ENCODE measurements around the gene ATG2B. TPM values are rescaled to one million over a fixed set of nuclear protein-coding genes. Genes with fewer than 3 reads are reported as not detected.

The ATG2B gene
- total and polyA plus RNA-seq, 4 experiments from 2014 or later, result 1.0 to 37.8 (median 15.8) TPM

GRCh38 chr14:96261772-96262655, 101.1 kb downstream of the ATG2B start:
- Mint-ChIP-seq H3K27ac (peak overlapping the region in 1 of 7 donors; percentile 46), H3K36me3 (no peaks in the 10 kb centered on the region), H3K27me3 (peaks cover 7 to 12% of the 10 kb centered on the region in 2 donors), H3K4me3 (no peak overlapping the region), H3K9me3 (peaks cover 0 to 1% (median 0%) of the 10 kb centered on the region in 8 donors), H3K4me1 (no peaks in the 10 kb centered on the region)
- ChIA-PET POLR2A (ENCODE audit: partially characterized antibody) (no interaction called here), CTCF (ENCODE audit: partially characterized antibody) (no interaction called here)
- H3K27me3 ChIP-seq (ENCODE audit: insufficient read depth, low read length), result no peaks in the 10 kb centered on the region
- H3K4me1 ChIP-seq (ENCODE audit: insufficient read depth, low read length), result no peaks in the 10 kb centered on the region
- intact Hi-C loops (cut with micrococcal nuclease), result no loop called here
- no peak for DNase-seq
- no peaks in the 10 kb centered on the region for H3K36me3 ChIP-seq (ENCODE audit: insufficient read depth, low read length)
- H3K27ac ChIP-seq (ENCODE audit: low read depth, low read length), result no peak overlapping the region
- no peaks in the 10 kb centered on the region for H3K9me3 ChIP-seq (ENCODE audit: control insufficient read depth in 1 of 2, low read length in 2 of 2)
- H3K4me3 ChIP-seq (ENCODE audit: low read length in 2 of 2), result no peak overlapping the region

GRCh38 chr14:96261053-96261452, 102.1 kb downstream of the ATG2B start:
- CTCF ChIA-PET (ENCODE audit: partially characterized antibody), result no interaction called here
- Mint-ChIP-seq H3K4me1 (no peaks in the 10 kb centered on the region), H3K27ac (no peak overlapping the region), H3K36me3 (no peaks in the 10 kb centered on the region), H3K27me3 (peaks cover 7 to 14% of the 10 kb centered on the region in 2 donors), H3K4me3 (no peak overlapping the region), H3K9me3 (peaks cover 0 to 1% (median 0%) of the 10 kb centered on the region in 8 donors)
- DNase-seq, result no peak
- intact Hi-C loops (cut with micrococcal nuclease), result no loop called here
- no peak overlapping the region for H3K4me3 ChIP-seq (ENCODE audit: low read length in 2 of 2)
- no peaks in the 10 kb centered on the region for H3K36me3 ChIP-seq (ENCODE audit: insufficient read depth, low read length)
- no peaks in the 10 kb centered on the region for H3K9me3 ChIP-seq (ENCODE audit: control insufficient read depth in 1 of 2, low read length in 2 of 2)
- H3K27me3 ChIP-seq (ENCODE audit: insufficient read depth, low read length), result no peaks in the 10 kb centered on the region
- no peak overlapping the region for H3K27ac ChIP-seq (ENCODE audit: low read depth, low read length)
- H3K4me1 ChIP-seq (ENCODE audit: insufficient read depth, low read length), result no peaks in the 10 kb centered on the region
- POLR2A ChIA-PET (ENCODE audit: partially characterized antibody), result no interaction called here

GRCh38 chr14:96260341-96260821, 102.8 kb downstream of the ATG2B start:
- no peaks in the 10 kb centered on the region for H3K4me1 Mint-ChIP-seq
- H3K9me3 ChIP-seq (ENCODE audit: control insufficient read depth in 1 of 2, low read length in 2 of 2), result no peaks in the 10 kb centered on the region
- H3K27me3 Mint-ChIP-seq, result peaks cover 7 to 14% of the 10 kb centered on the region in 2 donors
- no peak overlapping the region for H3K4me3 Mint-ChIP-seq
- POLR2A ChIA-PET (ENCODE audit: partially characterized antibody), result no interaction called here
- H3K9me3 Mint-ChIP-seq, result no peaks in the 10 kb centered on the region
- H3K27ac ChIP-seq (ENCODE audit: low read depth, low read length), result no peak overlapping the region
- no peak for DNase-seq
- H3K4me1 ChIP-seq (ENCODE audit: insufficient read depth, low read length), result no peaks in the 10 kb centered on the region
- H3K36me3 ChIP-seq (ENCODE audit: insufficient read depth, low read length), result no peaks in the 10 kb centered on the region
- CTCF ChIA-PET (ENCODE audit: partially characterized antibody), result interaction anchor here (0.9 kb wide), 1 partner anchor 14 kb away, joined by 3 read pairs; no protein-coding TSS in a partner anchor
- H3K27me3 ChIP-seq (ENCODE audit: insufficient read depth, low read length), result no peaks in the 10 kb centered on the region
- intact Hi-C loops (cut with micrococcal nuclease), result no loop called here
- no peak overlapping the region for H3K4me3 ChIP-seq (ENCODE audit: low read length in 2 of 2)
- H3K36me3 Mint-ChIP-seq, result no peaks in the 10 kb centered on the region
- no peak overlapping the region for H3K27ac Mint-ChIP-seq

GRCh38 chr14:96257900-96258299, 105.2 kb downstream of the ATG2B start:
- DNase-seq, result no peak
- peaks cover 3% of the 10 kb centered on the region for H3K27me3 ChIP-seq (ENCODE audit: insufficient read depth, low read length)
- H3K9me3 ChIP-seq (ENCODE audit: control insufficient read depth in 1 of 2, low read length in 2 of 2), result no peaks in the 10 kb centered on the region
- Mint-ChIP-seq H3K27me3 (peaks cover 20 to 31% of the 10 kb centered on the region in 2 donors), H3K36me3 (no peaks in the 10 kb centered on the region), H3K27ac (no peak overlapping the region), H3K9me3 (no peaks in the 10 kb centered on the region), H3K4me1 (no peaks in the 10 kb centered on the region), H3K4me3 (no peak overlapping the region)
- no peak overlapping the region for H3K4me3 ChIP-seq (ENCODE audit: low read length in 2 of 2)
- POLR2A ChIA-PET (ENCODE audit: partially characterized antibody), result no interaction called here
- CTCF ChIA-PET (ENCODE audit: partially characterized antibody), result no interaction called here
- no peak overlapping the region for H3K27ac ChIP-seq (ENCODE audit: low read depth, low read length)
- intact Hi-C loops (cut with micrococcal nuclease), result no loop called here
- no peaks in the 10 kb centered on the region for H3K4me1 ChIP-seq (ENCODE audit: insufficient read depth, low read length)
- H3K36me3 ChIP-seq (ENCODE audit: insufficient read depth, low read length), result no peaks in the 10 kb centered on the region

- Histone ChIP-seq H3K27me3 (ENCODE audit: insufficient read depth, low read length) (peaks cover 3% of the 10 kb centered on the region), H3K4me3 (ENCODE audit: low read length in 2 of 2) (no peak overlapping the region), H3K9me3 (ENCODE audit: control insufficient read depth in 1 of 2, low read length in 2 of 2) (no peaks in the 10 kb centered on the region), H3K4me1 (ENCODE audit: insufficient read depth, low read length) (no peaks in the 10 kb centered on the region), H3K36me3 (ENCODE audit: insufficient read depth, low read length) (no peaks in the 10 kb centered on the region), H3K27ac (ENCODE audit: low read depth, low read length) (no peak overlapping the region)
- Mint-ChIP-seq H3K36me3 (no peaks in the 10 kb centered on the region), H3K4me3 (no peak overlapping the region), H3K4me1 (no peaks in the 10 kb centered on the region), H3K9me3 (no peaks in the 10 kb centered on the region), H3K27ac (no peak overlapping the region), H3K27me3 (peaks cover 21 to 31% of the 10 kb centered on the region in 2 donors)
- POLR2A ChIA-PET (ENCODE audit: partially characterized antibody), result no interaction called here
- no peak for DNase-seq
- CTCF ChIA-PET (ENCODE audit: partially characterized antibody), result no interaction called here
- intact Hi-C loops (cut with micrococcal nuclease), result no loop called here
Observed at GRCh38 chr14:96257056-96257455, 106.1 kb downstream of the ATG2B start.

DNA sequence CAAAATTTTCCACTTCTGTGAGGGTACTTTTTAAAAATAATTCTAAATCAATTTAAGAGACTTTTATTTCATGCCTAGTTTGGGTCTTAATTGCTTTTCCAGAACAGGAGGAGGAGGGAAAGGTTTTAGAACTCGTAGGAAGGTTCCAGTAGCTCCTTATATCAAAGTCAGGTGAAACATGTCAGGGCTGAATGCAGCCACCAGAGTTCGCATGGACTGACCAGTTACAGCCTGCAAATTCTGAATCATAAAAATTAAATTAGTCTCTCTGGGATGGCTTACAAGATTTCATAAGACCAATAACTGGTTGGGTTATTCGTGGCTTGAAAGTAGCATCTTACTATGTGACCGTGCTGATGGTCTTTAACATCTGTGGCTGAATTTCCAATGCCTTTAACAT, 106.7 kb downstream of the ATG2B start:
- H3K27me3 ChIP-seq (ENCODE audit: insufficient read depth, low read length), result peaks cover 3% of the 10 kb centered on the region
- no peaks in the 10 kb centered on the region for H3K9me3 ChIP-seq (ENCODE audit: control insufficient read depth in 1 of 2, low read length in 2 of 2)
- intact Hi-C loops (cut with micrococcal nuclease), result no loop called here
- H3K36me3 ChIP-seq (ENCODE audit: insufficient read depth, low read length), result no peaks in the 10 kb centered on the region
- no peak overlapping the region for H3K4me3 ChIP-seq (ENCODE audit: low read length in 2 of 2)
- Mint-ChIP-seq H3K4me1 (no peaks in the 10 kb centered on the region), H3K27me3 (peaks cover 21 to 35% of the 10 kb centered on the region in 2 donors), H3K9me3 (no peaks in the 10 kb centered on the region), H3K27ac (no peak overlapping the region), H3K4me3 (no peak overlapping the region), H3K36me3 (no peaks in the 10 kb centered on the region)
- POLR2A ChIA-PET (ENCODE audit: partially characterized antibody), result no interaction called here
- no peaks in the 10 kb centered on the region for H3K4me1 ChIP-seq (ENCODE audit: insufficient read depth, low read length)
- no peak overlapping the region for H3K27ac ChIP-seq (ENCODE audit: low read depth, low read length)
- DNase-seq, result no peak
- CTCF ChIA-PET (ENCODE audit: partially characterized antibody), result no interaction called here

DNA sequence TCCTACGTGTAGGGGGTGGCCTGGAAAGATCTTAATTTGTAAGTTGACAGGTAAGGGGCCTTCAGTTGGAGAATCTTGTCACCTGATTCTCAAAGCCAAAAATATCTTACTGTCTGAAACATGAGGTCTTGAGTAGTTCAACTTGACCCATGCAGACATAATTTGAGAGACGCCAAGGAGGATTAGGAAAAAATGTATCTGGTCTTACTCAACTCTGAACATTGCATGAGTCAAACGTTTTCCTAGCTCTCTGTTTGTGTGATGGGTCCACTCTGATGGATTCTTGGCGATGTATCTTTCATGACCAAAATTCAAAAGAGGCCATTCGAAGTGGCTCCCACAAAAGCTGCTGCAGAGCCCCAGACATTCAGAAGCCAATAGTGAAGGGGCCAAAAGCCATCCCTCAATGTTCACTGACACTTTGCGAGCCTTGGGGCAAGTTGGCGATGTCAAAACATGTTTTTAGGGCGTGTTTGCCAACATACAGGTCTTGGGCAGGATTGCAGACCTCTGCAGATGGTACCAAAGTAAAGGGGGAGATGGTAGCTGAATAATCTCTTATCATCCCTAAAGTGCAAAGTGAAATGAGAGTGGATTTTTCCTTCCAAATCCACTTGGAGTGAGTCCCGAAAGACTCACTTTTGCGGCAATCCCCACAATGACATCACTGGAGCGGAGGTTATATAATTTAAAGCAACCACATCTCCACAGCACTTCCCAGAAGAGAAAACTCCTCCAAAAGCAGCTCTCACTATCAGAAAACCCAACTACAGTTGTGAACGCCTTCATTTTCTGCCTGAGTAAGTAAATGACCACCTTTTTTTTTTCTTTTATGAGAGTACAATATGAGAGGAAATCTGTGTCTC, 107.4 kb downstream of the ATG2B start, which contains the start of gene BDKRB1:
Gene BDKRB1, plus strand, starts transcription at position 710 of the 866 bp plus-strand sequence. CDS start 7,473 bp downstream, outside the sequence.
- ChIA-PET CTCF (ENCODE audit: partially characterized antibody) (no interaction called here), POLR2A (ENCODE audit: partially characterized antibody) (no interaction called here)
- Mint-ChIP-seq H3K36me3 (no peaks in the 10 kb centered on the region), H3K9me3 (no peaks in the 10 kb centered on the region), H3K4me3 (no peak within 1 kb of the TSS), H3K27me3 (peaks cover 19 to 39% of the 10 kb centered on the region in 2 donors), H3K27ac (no peak within 1 kb of the TSS), H3K4me1 (no peaks in the 10 kb centered on the region)
- intact Hi-C loops (cut with micrococcal nuclease), result no loop called here
- no peak within 1 kb of the TSS for H3K27ac ChIP-seq (ENCODE audit: low read depth, low read length)
- DNase-seq, result no peak
- H3K27me3 ChIP-seq (ENCODE audit: insufficient read depth, low read length), result peaks cover 3% of the 10 kb centered on the region
- H3K36me3 ChIP-seq (ENCODE audit: insufficient read depth, low read length), result no peaks in the 10 kb centered on the region
- H3K4me3 ChIP-seq (ENCODE audit: low read length in 2 of 2), result no peak within 1 kb of the TSS
- H3K4me1 ChIP-seq (ENCODE audit: insufficient read depth, low read length), result no peaks in the 10 kb centered on the region
- H3K9me3 ChIP-seq (ENCODE audit: control insufficient read depth in 1 of 2, low read length in 2 of 2), result no peaks in the 10 kb centered on the region
